Neural cell (in vitro differentiated cells): ENCODE measurements around the gene MAGI2.

ENCODE experiments used
- CTCF ChIP-seq: fragments of 450-650 bp; IDR thresholded peaks from 2 replicates; pipeline ENCODE4 v1.5.1; 2014; ENCODE audit warnings: antibody characterized with exemption, mild to moderate bottlenecking, moderate library complexity; ENCODE audit not compliant: poor library complexity, severe bottlenecking
- EP300 ChIP-seq: fragments of 450-650 bp; conservative IDR thresholded peaks from 2 replicates; pipeline ENCODE4 v1.6.1; 2014; ENCODE audit warnings: antibody characterized with exemption, mild to moderate bottlenecking, moderate library complexity; ENCODE audit not compliant: poor library complexity, severe bottlenecking
- EZH2 ChIP-seq: fragments of 200-600, 300-800 bp; shearing (Covaris generic), sonication (generic); IDR thresholded peaks from 2 replicates; pipeline ENCODE4 v1.6.1; 2014; ENCODE audit warnings: antibody characterized with exemption, low read length, borderline replicate concordance, mild to moderate bottlenecking; ENCODE audit not compliant: insufficient read depth, poor library complexity, severe bottlenecking
- MXI1 ChIP-seq: fragments of 450-650 bp; conservative IDR thresholded peaks from 2 replicates; pipeline ENCODE4 v1.6.1; 2014; ENCODE audit warnings: antibody characterized with exemption, mild to moderate bottlenecking; ENCODE audit not compliant: poor library complexity, severe bottlenecking
- POLR2AphosphoS5 ChIP-seq: IDR thresholded peaks from 2 replicates; pipeline ENCODE4 v1.6.1; 2012
- RAD21 ChIP-seq: fragments of 450-650 bp; conservative IDR thresholded peaks from 2 replicates; pipeline ENCODE4 v1.6.1; 2014; ENCODE audit warnings: antibody characterized with exemption, mild to moderate bottlenecking, moderate library complexity
- TAF1 ChIP-seq: IDR thresholded peaks from 2 replicates; pipeline ENCODE4 v1.6.1; 2012; ENCODE audit warnings: low read depth

GRCh38 chr7:78007231-78007630 lies 1446.2 kb downstream of the MAGI2 start:
- TF ChIP-seq CTCF, result no peak
- no peak for TF ChIP-seq RAD21
- no peak for TF ChIP-seq EP300
- TF ChIP-seq POLR2AphosphoS5, result no peak
- no peak for TF ChIP-seq EZH2
- no peak for TF ChIP-seq TAF1
- TF ChIP-seq MXI1, result no peak
